ACHN (cell line): ENCODE results near the gene TRNAU1AP.
A peak's percentile ranks its signal among the peaks of the same experiment; 100 is the strongest.
"Not testable (repeated sequence)": the region's sequence is repeated elsewhere in the genome, so short reads cannot be mapped to it uniquely, and the experiment has no call there.

Source experiments
- DNase-seq: peaks from one replicate; pipeline ENCODE4 v3.0.0-alpha.2; 2015
- in situ Hi-C: cut with HindIII; loops from 2 replicates; pipeline ENCODE4 v1.10.0; 2017; ENCODE audit warnings: low sequenced_read_pairs, low pct_ligation_motif_present, low pct_unique_long_range_greater_than_20kb

Gene TRNAU1AP

GRCh38 chr1:28519946-28520725 lies 32.7 kb upstream of the TRNAU1AP start:
- in situ Hi-C loops = no loop called here
- no peak for DNase-seq

GRCh38 chr1:28520796-28521195 lies 32.1 kb upstream of the TRNAU1AP start:
- in situ Hi-C loops, DNase-seq: not testable (repeated sequence)

GRCh38 chr1:28521502-28522164 lies 31.3 kb upstream of the TRNAU1AP start:
- in situ Hi-C loops = no loop called here
- no peak for DNase-seq

GRCh38 chr1:28522537-28522936 lies 30.3 kb upstream of the TRNAU1AP start:
- DNase-seq, in situ Hi-C loops: not testable (repeated sequence)

- DNase-seq, in situ Hi-C loops: not testable (repeated sequence)
Measured at GRCh38 chr1:28525002-28525642, 27.8 kb upstream of the TRNAU1AP start.

- in situ Hi-C loops = no loop called here
- peak; percentile 19 for DNase-seq
Measured at GRCh38 chr1:28526886-28527285, 26.0 kb upstream of the TRNAU1AP start.

- DNase-seq = no peak
- in situ Hi-C loops = no loop called here
Measured at GRCh38 chr1:28530456-28530855, 22.4 kb upstream of the TRNAU1AP start.

GRCh38 chr1:28534671-28535070 lies 18.2 kb upstream of the TRNAU1AP start:
- in situ Hi-C loops = no loop called here
- no peak for DNase-seq

GRCh38 chr1:28535180-28535579 lies 17.7 kb upstream of the TRNAU1AP start:
- no peak for DNase-seq
- in situ Hi-C loops = no loop called here

- DNase-seq = no peak
- in situ Hi-C loops = no loop called here
Measured at GRCh38 chr1:28537457-28538199, 15.3 kb upstream of the TRNAU1AP start.

GRCh38 chr1:28538286-28538685 lies 14.6 kb upstream of the TRNAU1AP start:
- no peak for DNase-seq
- in situ Hi-C loops = no loop called here

- DNase-seq = peak; percentile 13
- in situ Hi-C loops = no loop called here
Measured at GRCh38 chr1:28540651-28541050, 12.2 kb upstream of the TRNAU1AP start.

GRCh38 chr1:28541414-28542015 lies 11.4 kb upstream of the TRNAU1AP start:
- in situ Hi-C loops, DNase-seq: not testable (repeated sequence)

GRCh38 chr1:28545246-28545628 lies 7.6 kb upstream of the TRNAU1AP start:
- in situ Hi-C loops = no loop called here
- DNase-seq = no peak

- DNase-seq = no peak
- in situ Hi-C loops = no loop called here
Measured at GRCh38 chr1:28548318-28548717, 4.6 kb upstream of the TRNAU1AP start.

GRCh38 chr1:28551381-28551780 lies 1.5 kb upstream of the TRNAU1AP start:
- in situ Hi-C loops = no loop called here
- DNase-seq = no peak

- DNase-seq = no peak
- in situ Hi-C loops = no loop called here
Measured at GRCh38 chr1:28560886-28561285, 8.0 kb downstream of the TRNAU1AP start.

GRCh38 chr1:28564310-28564709 lies 11.4 kb downstream of the TRNAU1AP start:
- no peak for DNase-seq
- in situ Hi-C loops = no loop called here

- in situ Hi-C loops = no loop called here
- DNase-seq = no peak
Measured at GRCh38 chr1:28565040-28565439, 12.2 kb downstream of the TRNAU1AP start.
